GM19328 (cell line): ENCODE data around the gene FBXO15.

Source experiments
- ATAC-seq: cut with Tn5 transposase; IDR thresholded peaks from one replicate; pipeline ENCODE4 v1.9.1; 2021; ENCODE audit warnings: mild to moderate bottlenecking, moderate library complexity; ENCODE audit not compliant: unreplicated experiment

The FBXO15 gene

GRCh38 chr18:74153793-74154192, 6.2 kb upstream of the FBXO15 start:
- no peak for ATAC-seq

GRCh38 chr18:74153377-74153776, 5.7 kb upstream of the FBXO15 start:
- ATAC-seq, result no peak

GRCh38 chr18:74152857-74153256, 5.2 kb upstream of the FBXO15 start:
- ATAC-seq, result no peak

GRCh38 chr18:74152270-74152669, 4.6 kb upstream of the FBXO15 start:
- no peak for ATAC-seq

DNA sequence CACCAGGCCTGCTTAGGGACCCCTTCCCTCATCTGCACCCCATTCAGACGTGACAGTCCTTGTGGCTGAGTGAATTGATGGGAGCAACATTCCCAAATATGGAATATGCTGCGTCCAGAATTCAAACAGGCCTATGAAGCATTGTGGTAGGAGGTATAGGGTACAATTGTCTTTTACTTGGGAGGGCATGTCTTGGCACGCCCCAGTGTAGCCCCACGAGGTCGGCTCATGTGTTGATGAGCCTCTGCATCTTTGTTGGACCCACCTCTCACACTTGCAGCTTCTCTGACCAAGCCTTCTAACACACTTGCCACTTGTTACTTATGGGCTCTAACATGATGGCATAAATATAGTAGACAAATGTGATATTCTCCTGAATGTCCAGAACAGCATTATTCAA, 2.2 kb upstream of the FBXO15 start:
- ATAC-seq, result no peak

- ATAC-seq, result peak; percentile 12
These were observed 973 bp upstream of the FBXO15 start for GRCh38 chr18:74148543-74149070.

GRCh38 chr18:74147491-74147778, 199 bp downstream of the FBXO15 start:
- no peak for ATAC-seq

- ATAC-seq, result no peak
These were observed 878 bp downstream of the FBXO15 start for GRCh38 chr18:74146756-74147155.

GRCh38 chr18:74142252-74142651, 5.4 kb downstream of the FBXO15 start:
- no peak for ATAC-seq

DNA sequence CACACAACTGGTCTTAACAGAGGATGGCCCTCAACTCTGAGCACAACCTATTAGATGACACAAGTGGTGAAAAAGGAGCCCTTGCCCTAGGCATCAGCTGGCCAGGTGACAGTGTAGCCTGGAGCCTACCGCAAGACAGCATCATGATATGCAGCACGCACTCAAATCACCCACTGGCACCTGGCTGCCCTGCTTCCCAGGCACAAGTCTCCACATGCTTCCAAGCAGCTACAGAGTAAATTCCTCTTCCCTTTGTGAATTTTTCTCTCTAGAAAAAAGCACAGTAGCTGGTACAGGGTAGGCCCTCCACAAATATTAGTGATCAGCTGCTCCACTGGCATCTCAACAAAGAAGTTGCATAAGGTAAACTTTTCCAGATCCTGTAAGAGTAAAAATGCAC, 6.0 kb downstream of the FBXO15 start:
- ATAC-seq, result no peak

GRCh38 chr18:74140582-74140981, 7.1 kb downstream of the FBXO15 start:
- ATAC-seq, result no peak

DNA sequence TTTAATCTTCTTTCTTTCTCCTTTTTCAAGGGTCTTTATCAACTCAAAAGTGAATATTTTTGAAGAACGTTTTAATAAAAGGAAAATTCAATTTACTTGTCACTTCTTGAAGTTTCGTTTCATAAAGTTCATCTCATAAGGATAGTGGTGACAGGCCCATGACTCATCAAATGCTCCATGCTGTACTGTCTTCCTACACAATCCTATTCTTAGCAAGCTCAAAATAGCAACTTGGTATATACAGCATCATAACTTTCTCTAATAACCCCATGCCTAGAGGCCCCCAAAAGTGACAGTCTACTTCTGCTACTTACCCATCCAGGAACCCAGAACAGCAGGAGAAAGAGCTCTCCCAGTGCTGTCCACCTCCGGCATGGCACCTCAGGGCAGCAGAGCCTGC, 7.7 kb downstream of the FBXO15 start:
- no peak for ATAC-seq

GRCh38 chr18:74139411-74139810, 8.2 kb downstream of the FBXO15 start:
- ATAC-seq, result no peak

DNA sequence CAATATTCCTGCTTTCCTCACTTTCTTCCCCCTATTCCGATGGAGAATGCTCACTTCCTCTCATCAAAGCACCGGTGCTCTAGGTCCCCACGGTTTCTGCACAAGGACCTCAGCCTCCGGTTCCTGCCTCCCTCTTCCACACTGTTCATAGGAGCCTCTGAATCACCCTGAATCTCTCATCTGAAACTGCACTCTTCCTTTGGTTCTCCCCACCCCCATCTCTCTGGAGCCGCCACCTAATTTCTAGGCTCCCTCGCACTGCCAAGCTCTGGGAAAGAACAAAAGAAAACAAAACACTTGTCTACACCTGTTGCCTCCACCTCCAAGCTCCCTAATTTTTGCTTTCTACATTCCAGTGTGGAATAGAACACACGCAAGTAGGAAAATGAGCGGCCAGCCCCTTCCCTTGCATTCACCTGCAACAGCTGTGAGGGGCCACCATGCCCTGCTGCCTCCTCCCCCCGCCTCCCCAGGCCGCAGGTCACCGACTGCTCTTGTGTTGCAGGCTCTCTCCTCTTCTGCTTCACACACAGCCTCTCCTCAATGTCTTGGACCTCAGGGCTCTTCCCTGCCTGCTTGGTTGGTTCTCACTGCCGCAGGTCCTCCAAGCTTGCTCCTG, 9.6 kb downstream of the FBXO15 start:
- ATAC-seq, result no peak

DNA sequence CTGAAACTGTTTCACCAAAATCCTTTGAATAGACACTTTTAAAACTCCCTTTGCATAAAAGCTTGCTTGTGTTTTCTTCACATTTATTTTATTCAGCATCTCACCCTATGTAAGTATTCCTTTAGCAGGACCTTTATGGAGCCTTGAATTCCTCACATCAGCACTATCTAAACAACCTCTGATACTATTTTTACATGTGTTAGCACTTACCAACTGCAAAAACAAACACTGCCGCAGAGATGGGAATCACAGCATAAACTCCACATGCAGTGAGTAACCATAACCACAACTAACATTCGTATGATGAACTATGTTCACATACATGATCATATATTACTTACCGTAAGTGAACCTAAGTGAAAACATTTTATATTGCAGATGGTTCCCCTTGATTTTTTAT, 15.4 kb downstream of the FBXO15 start:
- ATAC-seq, result no peak

DNA sequence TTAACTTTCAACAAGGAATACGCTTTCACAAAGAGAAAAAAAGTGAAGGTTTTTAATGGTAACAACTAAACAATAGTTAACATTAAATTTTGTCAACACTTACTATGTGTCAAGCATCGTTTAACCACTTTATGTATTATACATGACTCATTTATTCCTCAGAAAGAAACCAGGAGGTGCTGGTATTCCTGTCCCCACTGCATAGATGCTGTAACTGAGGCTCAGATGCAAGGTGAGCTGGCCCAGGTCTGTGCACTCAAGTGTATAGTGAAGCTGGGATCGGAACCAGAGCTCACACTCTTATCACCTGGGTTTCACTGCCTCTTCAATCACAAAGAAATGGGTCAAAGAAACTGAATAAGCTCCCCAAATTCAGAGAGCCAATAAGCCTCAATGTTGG, 16.5 kb downstream of the FBXO15 start:
- no peak for ATAC-seq

DNA sequence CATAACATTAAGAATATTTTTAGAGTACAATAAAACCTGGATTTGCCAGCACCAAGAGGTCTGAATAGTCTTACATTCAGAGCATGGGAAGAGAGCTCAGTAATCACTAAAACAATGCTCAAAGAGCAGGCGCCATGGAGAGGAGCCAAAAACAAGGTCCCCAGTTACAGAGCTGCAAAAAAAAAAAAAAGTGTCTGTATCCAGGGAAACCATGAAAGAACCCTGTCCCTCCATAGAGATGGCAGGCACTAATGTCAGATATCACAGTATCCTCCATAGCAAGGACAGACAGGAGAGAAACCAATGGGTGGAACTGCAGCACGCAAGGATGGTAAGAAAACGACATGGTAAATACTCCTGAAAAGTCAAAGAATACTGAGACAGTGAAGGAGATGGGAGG, 19.5 kb downstream of the FBXO15 start:
- ATAC-seq, result no peak

DNA sequence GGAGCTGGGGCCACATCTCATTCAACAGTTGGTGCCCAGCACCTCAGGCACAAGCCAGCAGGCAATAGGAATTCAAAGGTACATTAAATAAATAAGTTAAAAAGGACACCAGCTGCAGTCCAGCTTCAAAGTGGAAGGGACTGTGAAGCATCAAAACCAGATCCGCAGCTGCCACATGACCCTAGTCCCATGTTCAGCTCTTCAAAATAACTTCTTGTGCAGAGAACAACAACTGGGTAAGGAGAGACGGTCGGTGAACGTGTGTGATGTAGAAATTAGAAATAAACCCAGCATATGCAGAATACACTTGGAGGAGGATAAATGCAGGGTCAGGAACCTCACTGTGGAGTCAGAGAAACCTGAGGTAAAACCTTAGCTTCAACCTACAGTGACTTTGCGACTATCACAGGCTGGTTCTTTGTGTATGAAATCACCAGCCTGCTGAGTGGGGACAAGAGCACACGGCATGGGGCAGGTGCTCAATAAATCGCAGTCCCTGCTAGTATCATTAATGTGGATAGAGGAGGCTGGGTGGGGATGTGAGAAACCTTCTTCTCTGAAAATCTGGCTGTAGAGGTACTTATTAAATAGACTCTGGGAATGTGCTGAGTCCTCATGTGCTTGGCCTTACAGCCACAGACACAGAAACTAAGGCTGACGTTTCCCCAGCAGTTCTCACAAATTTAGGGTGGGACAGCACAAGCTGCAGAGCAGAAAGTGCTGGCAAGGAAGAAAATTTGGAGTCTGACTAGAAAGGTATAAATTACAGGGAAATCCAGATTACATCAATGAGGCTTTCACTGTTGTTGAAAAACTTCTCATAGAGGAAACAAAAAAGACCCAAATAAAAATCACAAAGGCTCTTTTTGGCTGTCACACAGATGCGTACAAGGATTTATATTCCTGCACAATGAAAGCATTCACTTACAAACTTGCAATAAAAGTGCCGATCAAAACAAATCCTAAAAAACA, 20.7 kb downstream of the FBXO15 start:
- no peak for ATAC-seq

DNA sequence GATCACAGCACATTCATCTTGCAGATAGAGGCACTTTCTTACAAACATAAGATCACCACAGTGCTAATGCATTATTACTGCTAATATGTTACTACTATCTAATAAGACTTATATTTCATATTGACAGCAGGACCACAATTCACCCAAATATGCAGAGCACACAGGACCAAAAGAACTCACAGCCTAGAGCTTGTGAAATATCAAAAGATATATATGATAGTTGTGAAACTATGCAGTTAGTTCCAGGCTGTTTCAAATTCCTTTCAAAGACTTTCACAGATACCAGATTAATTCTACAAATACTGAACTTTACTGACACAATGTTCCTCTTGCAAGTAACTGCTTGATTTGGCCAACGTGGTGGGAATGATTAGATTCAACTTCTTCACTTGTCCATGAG, 23.0 kb downstream of the FBXO15 start:
- ATAC-seq, result no peak

DNA sequence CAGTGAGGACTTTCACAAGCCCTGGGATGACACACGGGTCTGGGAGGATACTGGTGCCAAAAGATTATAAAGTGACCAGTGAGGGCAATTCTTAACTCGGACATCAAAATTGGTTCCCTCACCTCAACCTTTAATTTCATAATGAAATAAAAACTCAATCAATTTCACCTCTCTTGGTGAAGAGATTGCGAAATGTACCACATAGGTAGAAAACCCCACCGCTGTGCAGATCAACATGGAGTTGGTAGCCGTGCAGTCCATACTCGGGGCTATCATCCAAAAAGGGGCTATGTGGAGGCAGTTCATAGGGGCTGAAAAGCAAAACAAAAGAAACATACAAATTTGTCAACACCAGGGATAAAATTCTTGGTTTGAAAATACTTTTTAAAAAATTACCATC, 24.4 kb downstream of the FBXO15 start:
- no peak for ATAC-seq

DNA sequence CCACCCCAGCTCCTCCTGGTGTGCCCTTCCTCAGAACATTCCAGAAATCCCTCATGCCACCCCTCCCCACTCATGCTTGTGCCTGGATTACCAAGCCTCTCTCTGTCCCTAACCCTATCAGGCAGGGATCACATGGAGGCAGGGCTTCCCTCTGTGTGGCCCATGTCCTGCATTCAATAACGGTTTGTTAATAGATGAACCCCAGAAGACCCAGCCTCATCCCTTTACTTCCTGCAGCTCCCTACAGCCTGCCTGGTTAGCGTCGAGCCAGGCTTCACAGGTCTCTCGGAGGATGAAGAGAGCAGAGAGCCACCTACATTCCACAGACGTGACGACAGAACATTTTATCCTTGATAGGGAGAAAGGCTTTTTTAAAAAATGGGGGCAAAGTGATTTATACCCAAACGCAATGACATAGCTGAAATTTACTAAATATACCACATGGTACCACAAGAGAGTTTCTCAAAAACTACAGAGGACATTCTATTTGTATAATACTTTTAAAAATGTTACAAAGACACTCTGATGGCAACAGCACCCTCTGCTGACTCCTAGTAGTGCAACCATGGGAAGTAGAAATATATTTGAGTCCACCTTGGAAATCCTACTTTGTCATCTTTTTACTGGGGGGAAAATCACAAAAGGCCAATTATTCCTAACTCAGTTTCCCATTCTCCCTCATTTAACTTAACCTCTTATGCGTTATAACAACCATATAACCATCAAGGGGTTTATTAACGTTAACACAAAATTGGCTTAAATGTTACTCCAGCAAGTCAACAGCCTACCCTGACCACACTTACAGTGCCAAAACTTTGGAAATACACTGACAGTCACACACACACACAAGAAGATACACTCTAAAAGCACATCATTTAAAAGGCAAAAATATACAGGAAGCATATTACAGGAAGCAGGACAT, 30.7 kb downstream of the FBXO15 start:
- no peak for ATAC-seq
